Choroid plexus epithelial cell (primary cell): ENCODE results near the gene TMEM109.

Source experiments
- DNase-seq: peaks from one replicate; pipeline ENCODE4 v3.0.0-alpha.2; 2010; ENCODE audit warnings: low read depth
- H3K4me3 ChIP-seq: 2 replicates; pipeline ENCODE4 v1.5.1; 2011; ENCODE audit warnings: low read depth, mild to moderate bottlenecking, control low read depth, low read length, moderate library complexity
- TF ChIP-seq, protein P1 (sequence below): conservative IDR thresholded peaks from 2 replicates; pipeline ENCODE4 v1.5.1; 2011; ENCODE audit warnings: low read depth, mild to moderate bottlenecking, control low read depth, inconsistent platforms, low read length, moderate library complexity

The TMEM109 gene

DNA sequence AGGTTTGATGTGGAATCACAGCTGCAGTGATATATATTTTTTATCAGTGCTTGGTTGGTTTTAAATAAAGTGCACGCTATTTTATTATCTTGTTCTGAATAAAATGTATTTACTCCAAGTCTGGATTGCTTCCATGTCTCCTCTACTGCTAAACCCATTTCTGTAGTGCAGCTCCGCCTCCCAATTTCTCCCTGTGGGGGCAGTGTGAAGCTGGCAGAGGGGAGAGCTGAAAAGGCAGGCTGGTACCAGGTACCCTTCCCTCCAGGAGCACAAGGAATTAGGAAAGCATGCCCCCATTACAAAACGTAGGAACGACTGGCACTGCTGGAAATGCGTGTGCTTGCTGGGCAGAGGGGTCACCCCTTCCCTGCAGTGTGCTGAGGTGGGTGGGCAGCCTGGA is 9.4 kb downstream of the TMEM109 start:
- TF ChIP-seq, protein P1, sequence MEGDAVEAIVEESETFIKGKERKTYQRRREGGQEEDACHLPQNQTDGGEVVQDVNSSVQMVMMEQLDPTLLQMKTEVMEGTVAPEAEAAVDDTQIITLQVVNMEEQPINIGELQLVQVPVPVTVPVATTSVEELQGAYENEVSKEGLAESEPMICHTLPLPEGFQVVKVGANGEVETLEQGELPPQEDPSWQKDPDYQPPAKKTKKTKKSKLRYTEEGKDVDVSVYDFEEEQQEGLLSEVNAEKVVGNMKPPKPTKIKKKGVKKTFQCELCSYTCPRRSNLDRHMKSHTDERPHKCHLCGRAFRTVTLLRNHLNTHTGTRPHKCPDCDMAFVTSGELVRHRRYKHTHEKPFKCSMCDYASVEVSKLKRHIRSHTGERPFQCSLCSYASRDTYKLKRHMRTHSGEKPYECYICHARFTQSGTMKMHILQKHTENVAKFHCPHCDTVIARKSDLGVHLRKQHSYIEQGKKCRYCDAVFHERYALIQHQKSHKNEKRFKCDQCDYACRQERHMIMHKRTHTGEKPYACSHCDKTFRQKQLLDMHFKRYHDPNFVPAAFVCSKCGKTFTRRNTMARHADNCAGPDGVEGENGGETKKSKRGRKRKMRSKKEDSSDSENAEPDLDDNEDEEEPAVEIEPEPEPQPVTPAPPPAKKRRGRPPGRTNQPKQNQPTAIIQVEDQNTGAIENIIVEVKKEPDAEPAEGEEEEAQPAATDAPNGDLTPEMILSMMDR: no peak
- DNase-seq: no peak
- H3K4me3 ChIP-seq: no peak overlapping the region

DNA sequence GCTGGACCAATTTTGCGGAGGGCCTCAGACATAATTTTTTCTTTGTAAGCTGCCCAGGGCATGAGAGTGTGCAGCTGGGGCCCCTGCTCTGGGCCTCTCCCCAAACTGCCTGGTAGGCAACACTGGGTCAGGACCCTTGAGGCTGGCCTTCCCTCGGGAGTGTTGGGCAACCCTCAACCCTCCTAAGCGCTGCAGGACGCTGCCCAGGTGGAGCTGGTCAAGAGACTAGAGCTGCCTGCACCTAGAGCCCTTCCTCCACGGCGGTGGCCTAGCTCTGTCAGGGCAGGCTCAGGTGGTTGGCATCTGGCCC is 9.8 kb downstream of the TMEM109 start:
- TF ChIP-seq, protein P1: no peak
- DNase-seq: no peak
- no peak overlapping the region for H3K4me3 ChIP-seq

DNA sequence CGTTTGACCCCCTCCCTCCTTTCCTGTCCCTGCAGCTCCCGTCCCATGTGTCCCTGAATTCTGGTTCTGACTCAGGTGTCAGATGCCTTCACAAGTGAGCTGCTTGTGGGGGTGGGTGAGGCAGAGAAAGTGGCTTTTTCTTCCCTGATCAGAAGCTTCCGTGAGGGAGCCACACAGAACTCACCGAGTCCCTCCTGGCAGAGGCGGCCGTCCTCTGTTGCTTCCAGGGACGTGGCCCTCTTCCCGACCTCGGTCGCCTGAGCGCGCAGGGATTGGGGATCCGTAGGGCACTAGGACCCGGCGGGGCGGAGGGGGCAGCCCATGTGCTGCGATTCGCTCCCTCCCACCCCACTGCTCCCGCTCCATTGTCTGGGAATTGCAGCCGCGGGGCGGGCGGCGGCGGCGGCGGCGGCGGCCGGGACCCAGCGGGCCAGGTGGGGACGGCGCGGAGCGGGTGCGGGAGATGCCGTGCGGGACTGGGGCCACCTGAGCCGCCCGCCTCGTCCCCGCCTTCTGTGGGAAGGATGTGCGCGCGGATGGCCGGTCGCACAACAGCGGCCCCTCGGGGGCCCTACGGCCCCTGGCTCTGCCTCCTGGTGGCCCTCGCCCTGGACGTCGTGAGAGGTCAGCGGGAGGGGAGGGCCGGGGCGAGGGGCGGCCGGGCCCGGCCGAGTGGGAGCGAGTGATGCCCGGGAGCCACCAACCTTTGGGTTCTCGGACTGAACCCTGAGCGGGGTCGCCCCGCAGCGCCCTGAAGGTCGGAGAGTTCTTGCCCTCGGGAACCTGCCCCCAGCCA is 10.3 kb downstream of the TMEM109 start, which contains the start of gene TMEM132A:
Gene TMEM132A, plus strand, starts transcription at position 351 of the 796 bp plus-strand sequence. Its CDS starts 174 bp downstream, at position 525.
- TF ChIP-seq, protein P1: no peak
- DNase-seq: peak; percentile 56
- H3K4me3 ChIP-seq: peak within 1 kb of the TSS; percentile 66

DNA sequence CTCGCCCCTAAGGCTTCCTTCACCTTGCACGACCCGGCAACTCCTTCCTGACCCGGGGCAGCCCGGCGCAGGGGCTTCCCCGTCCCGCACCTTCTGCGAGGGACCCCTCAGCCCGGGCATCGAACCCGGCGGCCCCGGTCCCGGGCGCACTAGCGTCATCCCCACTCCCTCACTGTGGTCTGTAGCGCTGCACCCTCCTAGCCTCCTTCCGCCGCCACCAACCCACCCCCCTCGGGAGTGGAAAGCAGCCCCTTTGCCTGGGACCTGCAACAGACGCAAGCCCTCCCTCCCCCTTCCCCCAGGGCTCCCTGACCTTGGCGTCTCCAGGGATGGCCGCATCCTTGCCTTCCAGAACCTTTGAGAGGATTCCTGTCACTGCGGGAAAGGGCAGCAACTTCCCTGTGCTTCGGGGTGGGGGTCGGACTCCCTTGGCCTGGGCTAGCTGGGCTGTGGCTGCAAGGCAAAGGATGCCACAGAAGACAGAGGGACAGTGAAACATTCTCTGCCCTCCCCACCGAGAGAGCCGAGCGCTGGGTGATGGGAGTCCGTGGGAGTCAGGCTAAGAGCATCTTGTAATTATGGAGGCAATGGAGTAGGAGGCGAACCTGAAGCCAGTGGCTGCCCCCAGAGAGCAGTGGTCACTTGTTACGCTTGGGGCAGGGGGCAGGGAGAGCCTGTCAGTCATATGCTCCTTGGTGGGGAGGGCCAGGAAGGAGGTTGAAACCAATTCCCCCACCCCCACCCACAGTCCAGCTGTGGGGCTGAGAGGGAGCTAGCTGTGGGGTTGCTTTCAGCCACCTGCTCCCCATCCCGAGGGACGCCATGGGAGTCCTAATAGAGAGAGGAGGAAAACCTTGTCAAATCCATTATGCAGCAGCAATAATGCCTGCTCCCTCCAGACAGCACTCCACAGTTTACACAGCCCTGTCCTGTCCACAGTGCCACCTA is 11.2 kb downstream of the TMEM109 start:
- DNase-seq: no peak
- TF ChIP-seq, protein P1: no peak
- peak overlapping the region; percentile 66 for H3K4me3 ChIP-seq

DNA sequence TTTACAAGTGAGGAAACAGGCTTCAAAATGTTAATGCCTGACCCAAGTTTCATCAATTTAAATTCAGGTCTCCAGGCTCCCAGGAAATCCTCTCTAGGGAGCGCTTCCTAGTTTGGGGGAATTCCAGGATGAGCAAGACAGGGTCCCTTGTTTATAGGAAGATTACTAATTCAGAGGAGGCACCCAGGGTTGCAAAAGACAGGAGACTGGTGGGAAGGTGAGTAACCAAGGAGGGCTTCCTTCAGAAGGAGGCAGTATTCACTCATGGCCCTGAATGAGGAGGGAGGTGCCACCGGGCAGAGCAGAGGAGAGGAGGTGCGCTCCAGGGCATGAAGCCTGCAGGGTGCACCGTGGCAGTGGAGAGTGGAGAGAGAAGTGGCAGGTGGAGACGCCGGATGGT is 11.9 kb downstream of the TMEM109 start:
- TF ChIP-seq, protein P1: no peak
- no peak overlapping the region for H3K4me3 ChIP-seq
- DNase-seq: peak; percentile 35

DNA sequence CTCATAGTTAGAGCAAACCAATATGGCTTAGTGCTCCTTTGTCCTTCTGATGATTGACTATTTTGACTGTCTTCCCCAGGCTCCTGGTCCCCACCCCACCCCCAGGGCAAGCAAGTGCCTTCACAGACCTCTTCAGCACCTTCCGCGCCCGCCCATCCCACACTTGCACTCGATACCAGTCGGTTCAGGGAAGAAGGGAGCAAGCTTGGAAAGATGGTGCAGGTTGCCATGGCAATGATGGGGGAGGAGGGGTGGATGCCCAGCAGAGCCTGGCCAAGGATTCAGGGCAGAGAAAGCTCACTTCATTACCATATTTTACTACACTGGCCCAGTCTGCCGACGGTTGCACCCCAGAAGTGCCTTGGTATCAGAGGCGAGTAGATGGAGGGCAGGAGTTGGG is 12.5 kb downstream of the TMEM109 start:
- H3K4me3 ChIP-seq: no peak overlapping the region
- TF ChIP-seq, protein P1: no peak
- no peak for DNase-seq
